ENCODE results near the gene EHD1.
A peak's percentile ranks its signal among the peaks of the same experiment; 100 is the strongest.

EHD1 gene

DNA sequence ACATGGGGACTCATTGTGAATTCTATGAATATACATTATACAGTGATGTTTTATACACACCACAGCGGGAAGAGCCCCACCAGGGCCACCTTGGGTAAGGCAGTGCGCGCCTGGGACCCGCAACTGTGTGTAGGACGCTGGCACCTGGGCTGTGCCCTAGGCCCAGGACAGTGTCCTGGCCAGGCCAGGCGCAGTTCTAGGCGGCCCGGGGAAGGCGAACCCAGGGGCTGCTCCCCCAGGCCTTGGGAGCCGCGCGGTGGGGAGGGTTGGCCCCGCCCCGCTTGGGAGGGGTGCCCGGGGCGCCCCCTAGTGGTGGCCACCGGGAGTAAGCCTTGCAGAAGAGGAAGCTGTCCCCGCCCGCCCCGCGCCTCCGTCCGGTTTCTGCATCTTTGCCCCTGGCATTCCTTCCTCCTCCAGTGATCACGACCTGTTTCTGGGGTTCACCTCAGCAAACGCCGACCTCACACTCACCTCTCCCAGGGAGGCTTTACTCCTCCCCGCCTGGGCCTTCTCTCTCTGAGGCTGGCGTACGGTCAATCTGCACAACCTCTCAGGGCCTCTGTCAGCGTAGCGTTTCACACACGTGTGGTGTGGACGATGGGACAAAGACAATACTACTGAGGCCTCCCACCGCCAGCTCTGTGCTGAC lies 9.5 kb upstream of the EHD1 start:
- H3K9me3 Mint-ChIP-seq, result no peaks in the 10 kb centered on the region
- ATAC-seq (peak; percentile 87), DNase-seq (ENCODE audit: low spot score in 2 of 2) (peak; percentile 93 to 94)
- H3K4me3 Mint-ChIP-seq, result peak overlapping the region; percentile 74
- H3K4me1 Mint-ChIP-seq, result peaks cover 40% of the 10 kb centered on the region
- H3K36me3 Mint-ChIP-seq, result peaks cover 6% of the 10 kb centered on the region
- H3K27ac Mint-ChIP-seq, result peak overlapping the region; percentile 65

GRCh38 chr11:64887234-64887756 lies 8.9 kb upstream of the EHD1 start:
- Mint-ChIP-seq H3K4me3 (peak overlapping the region; percentile 74), H3K27ac (no peak overlapping the region), H3K36me3 (peaks cover 5% of the 10 kb centered on the region), H3K4me1 (peaks cover 40% of the 10 kb centered on the region), H3K9me3 (no peaks in the 10 kb centered on the region)
- no peak for DNase-seq (ENCODE audit: low spot score in 2 of 2)
- ATAC-seq, result no peak

DNA sequence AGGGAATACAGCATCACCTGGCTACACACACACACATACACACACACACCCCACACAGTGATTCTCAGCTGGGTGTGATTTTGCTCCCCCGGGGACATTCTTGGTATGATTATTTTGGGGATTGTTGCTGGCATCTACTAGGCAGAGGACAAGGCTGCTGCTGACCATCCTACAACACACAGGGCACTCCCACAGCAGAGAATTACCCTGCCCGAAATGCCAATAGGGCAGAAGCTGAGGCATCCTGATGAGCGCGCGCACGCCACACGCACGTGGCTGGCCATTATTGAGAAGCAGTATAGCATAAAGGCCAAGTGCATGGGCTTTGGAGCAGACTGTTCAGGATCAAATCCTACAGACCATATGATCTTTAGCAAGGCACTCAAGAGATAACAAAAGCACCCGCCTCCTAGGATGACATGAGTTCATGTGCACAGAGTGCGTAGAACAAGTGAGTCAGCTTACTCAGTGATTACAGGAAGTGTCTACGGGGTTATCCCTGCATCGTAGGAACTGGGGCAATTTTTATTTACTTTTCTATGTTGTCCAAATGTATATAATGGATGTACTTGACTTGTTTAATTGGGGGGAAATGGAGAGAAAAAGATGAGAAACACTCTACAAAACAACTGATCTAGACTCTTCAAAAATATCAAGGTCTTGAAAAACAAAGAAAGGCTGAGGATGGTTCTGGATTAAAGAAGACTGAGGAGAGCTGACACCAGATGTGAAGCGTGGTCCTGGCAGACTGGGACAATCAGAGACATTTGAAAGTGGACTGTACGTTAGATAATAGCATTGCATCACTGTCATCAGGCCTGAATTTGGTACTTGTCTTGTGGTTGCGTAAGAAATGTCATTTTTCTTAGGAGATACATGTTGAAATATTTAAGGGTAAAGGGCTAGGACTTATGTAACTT lies 7.2 kb upstream of the EHD1 start:
- Mint-ChIP-seq H3K36me3 (no peaks in the 10 kb centered on the region), H3K4me3 (peak overlapping the region; percentile 37), H3K4me1 (peaks cover 51% of the 10 kb centered on the region), H3K9me3 (no peaks in the 10 kb centered on the region), H3K27ac (peak overlapping the region; percentile 58)
- DNase-seq (ENCODE audit: low spot score in 2 of 2) (no peak), ATAC-seq (peak; percentile 82)

- H3K36me3 Mint-ChIP-seq, result peaks cover 7% of the 10 kb centered on the region
- DNase-seq (ENCODE audit: low spot score in 2 of 2) (no peak), ATAC-seq (no peak)
- peak overlapping the region; percentile 90 for H3K27ac Mint-ChIP-seq
- H3K4me3 Mint-ChIP-seq, result no peak overlapping the region
- H3K4me1 Mint-ChIP-seq, result peaks cover 67% of the 10 kb centered on the region
- no peaks in the 10 kb centered on the region for H3K9me3 Mint-ChIP-seq
Measured at GRCh38 chr11:64884019-64884418, 5.6 kb upstream of the EHD1 start.

DNA sequence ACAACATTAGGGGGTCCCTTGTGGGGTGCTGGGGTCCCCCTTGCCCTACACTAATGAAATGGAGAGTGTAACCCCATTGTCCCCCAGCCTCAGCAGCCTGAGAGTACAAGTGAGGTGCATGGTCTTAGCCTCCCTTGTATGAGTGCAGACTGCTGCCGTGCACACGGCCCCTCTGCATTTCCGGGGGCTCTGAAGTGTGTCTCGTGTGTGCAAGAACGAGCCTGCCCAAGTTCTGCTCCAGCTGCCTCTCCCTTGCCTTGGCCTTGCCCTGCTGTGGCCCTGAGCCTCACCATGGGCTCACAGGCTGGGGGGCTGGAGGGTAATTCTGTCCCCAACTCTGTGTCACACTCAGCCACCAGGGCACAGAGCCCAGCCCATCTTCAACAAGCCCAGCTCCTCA lies 5.2 kb upstream of the EHD1 start:
- Mint-ChIP-seq H3K27ac (peak overlapping the region; percentile 90), H3K36me3 (peaks cover 11% of the 10 kb centered on the region), H3K9me3 (no peaks in the 10 kb centered on the region), H3K4me3 (no peak overlapping the region), H3K4me1 (peaks cover 70% of the 10 kb centered on the region)
- no peak for DNase-seq (ENCODE audit: low spot score in 2 of 2)
- ATAC-seq, result no peak

DNA sequence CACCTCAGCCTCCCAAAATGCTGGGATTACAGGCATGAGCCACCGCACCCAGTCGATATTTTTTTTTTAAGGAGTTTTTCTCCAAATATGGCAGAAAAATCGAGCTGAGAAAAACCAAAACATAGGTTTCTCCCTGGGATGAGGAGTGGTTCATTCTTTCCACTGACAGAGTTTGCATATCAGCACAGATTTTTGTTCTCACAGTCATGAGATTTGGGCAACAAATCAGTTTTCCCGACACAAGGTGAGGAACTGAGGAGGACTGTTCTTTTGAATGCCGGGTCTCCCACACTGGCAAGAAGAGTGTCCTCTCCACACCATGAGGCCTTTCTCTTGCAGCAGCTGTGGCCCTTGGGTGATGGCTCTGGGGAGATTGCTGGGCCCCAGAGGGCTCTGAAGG lies 3.8 kb upstream of the EHD1 start:
- no peak overlapping the region for H3K27ac Mint-ChIP-seq
- DNase-seq (ENCODE audit: low spot score in 2 of 2) (no peak), ATAC-seq (no peak)
- H3K9me3 Mint-ChIP-seq, result no peaks in the 10 kb centered on the region
- peaks cover 25% of the 10 kb centered on the region for H3K36me3 Mint-ChIP-seq
- no peak overlapping the region for H3K4me3 Mint-ChIP-seq
- peaks cover 63% of the 10 kb centered on the region for H3K4me1 Mint-ChIP-seq

DNA sequence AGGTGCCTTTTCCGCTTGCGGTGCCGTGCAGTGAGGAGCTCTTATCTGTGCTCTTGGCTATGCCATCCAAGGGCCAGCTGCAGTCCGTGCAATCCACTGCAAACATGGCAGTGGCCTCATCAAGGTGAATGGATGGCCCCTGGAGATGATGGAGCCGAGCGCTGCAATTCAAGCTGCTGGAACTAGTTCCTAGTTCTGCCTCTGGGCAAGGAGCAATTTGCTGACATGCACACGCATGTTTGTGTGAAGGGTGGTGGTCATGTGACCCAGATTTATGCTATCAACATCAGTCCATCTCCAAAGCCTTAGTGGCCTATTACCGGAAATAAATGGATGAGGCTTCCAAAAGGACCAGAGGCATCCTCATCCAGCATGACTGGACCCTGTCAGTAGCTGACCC lies 3.1 kb upstream of the EHD1 start:
- ATAC-seq, result no peak
- peak overlapping the region; percentile 95 for H3K4me3 Mint-ChIP-seq
- H3K36me3 Mint-ChIP-seq, result peaks cover 32% of the 10 kb centered on the region
- peak overlapping the region; percentile 92 for H3K27ac Mint-ChIP-seq
- peaks cover 69% of the 10 kb centered on the region for H3K4me1 Mint-ChIP-seq
- no peaks in the 10 kb centered on the region for H3K9me3 Mint-ChIP-seq
- DNase-seq (ENCODE audit: low spot score in 2 of 2), result no peak

DNA sequence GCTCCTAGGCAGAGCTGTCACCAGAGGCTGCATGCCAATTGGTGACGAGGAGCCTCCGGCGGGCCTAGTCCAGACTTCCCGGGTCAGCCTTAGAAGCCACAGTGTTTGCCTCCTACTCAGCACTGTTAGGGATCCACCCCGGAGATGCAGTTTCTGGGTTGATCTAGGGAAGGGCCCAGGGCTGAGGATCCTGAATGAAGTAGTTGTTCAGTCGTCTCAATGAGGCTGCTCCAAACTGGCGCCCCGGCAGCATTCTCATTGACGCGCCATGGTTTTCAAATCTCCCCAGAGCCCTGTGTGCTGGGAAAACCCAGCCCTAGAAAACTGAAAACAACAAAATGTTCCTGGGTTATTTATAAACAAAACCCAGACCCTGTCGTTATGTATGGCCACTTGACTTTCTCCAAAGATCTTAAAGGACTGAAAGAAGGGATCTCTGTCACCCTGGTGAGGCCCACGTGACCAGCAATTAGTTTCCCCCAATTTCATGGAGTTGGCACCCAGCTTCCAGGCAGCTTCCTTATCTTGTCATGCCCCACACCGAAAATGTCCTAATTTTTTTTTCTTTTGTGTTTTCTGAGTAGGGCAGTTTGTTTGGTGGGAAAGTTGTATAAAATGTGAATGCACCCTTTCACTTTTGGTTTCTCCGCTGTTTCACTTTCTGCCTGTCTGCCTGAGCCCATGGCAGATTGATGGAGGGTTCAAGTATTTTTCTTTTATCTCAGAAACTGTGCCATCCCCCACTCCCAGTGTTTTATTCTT lies 2.0 kb upstream of the EHD1 start:
- H3K9me3 Mint-ChIP-seq, result no peaks in the 10 kb centered on the region
- DNase-seq (ENCODE audit: low spot score in 2 of 2) (no peak), ATAC-seq (no peak)
- peaks cover 43% of the 10 kb centered on the region for H3K36me3 Mint-ChIP-seq
- peak overlapping the region; percentile 95 for H3K4me3 Mint-ChIP-seq
- peaks cover 70% of the 10 kb centered on the region for H3K4me1 Mint-ChIP-seq
- peak overlapping the region; percentile 92 for H3K27ac Mint-ChIP-seq

GRCh38 chr11:64879244-64879900 lies 951 bp upstream of the EHD1 start:
- Mint-ChIP-seq H3K36me3 (peaks cover 53% of the 10 kb centered on the region), H3K9me3 (no peaks in the 10 kb centered on the region), H3K4me1 (peaks cover 72% of the 10 kb centered on the region), H3K4me3 (peak overlapping the region; percentile 95), H3K27ac (peak overlapping the region; percentile 92)
- ATAC-seq (no peak), DNase-seq (ENCODE audit: low spot score in 2 of 2) (no peak)

GRCh38 chr11:64878223-64878493 lies 263 bp downstream of the EHD1 start:
- peaks cover 72% of the 10 kb centered on the region for H3K4me1 Mint-ChIP-seq
- peak overlapping the region; percentile 95 for H3K4me3 Mint-ChIP-seq
- ATAC-seq (peak; percentile 41), DNase-seq (ENCODE audit: low spot score in 2 of 2) (no peak)
- no peaks in the 10 kb centered on the region for H3K9me3 Mint-ChIP-seq
- H3K27ac Mint-ChIP-seq, result peak overlapping the region; percentile 92
- H3K36me3 Mint-ChIP-seq, result peaks cover 65% of the 10 kb centered on the region

DNA sequence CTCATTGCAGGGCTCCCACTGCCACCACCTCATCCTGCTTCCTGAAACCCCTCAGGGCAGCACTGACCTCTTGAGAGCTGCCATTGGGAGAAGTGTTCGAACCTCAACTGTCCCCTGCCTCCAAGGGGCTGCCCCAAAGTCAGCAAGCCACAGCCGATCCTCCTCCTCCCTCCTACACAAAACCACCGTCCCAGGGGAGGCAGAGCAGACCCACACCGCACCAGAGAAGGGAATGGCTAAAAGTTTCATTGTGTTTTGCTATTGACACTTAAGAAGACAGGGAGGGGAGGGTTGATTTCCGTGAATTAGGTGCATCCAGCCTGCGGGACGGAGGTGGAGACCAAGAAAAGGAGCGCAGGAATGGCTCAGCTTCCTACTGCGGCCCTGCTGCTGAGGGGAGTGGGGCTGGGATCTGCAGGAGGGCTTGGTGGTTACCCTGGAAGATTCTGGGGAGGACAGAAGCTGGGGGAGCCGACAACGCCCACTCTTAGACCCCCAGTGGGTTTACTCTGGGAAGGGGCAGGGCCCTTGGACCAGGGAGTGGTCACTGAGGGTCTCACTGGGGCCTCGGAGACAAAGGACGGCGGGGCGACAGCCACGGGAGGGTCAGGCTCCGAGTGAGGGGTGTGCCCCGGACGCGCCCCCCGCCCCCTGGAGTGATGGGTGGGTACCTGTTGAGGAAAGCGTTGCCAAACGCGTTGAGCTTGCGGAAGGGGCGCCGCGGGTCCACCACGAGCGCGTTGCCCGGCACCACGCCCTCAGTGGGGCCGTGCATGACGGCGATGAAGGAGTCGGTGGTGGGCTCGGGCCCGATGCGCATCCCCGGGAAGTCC lies 815 bp downstream of the EHD1 start:
- Mint-ChIP-seq H3K4me3 (peak overlapping the region; percentile 95), H3K9me3 (no peaks in the 10 kb centered on the region), H3K36me3 (peaks cover 71% of the 10 kb centered on the region), H3K27ac (peak overlapping the region; percentile 92), H3K4me1 (peaks cover 77% of the 10 kb centered on the region)
- DNase-seq (ENCODE audit: low spot score in 2 of 2), result no peak
- peak; percentile 17 for ATAC-seq

DNA sequence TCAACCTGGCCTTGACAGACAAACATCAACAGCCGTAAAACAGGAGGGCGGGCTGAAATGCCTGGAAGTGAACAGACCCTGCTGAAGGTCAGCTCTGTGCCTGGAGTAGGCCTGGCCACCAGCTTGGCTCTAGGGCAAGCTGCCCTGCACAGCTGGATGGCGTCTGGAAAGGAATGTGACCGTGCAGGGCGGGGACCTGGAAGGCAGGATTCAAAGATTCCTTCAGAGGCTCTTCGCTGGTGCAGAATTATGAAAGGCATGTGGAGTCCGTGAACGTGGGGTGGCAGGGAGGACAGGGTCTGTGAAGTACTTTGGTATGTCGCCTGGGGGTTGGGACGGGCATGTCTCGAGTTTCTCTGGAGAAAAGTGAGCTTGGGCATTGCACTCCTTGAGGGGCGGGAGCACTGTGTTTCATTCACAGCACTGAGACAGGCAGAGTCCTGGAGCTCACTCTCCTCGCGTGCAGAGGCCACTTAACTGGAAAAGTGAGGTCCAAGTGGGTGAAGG lies 1.5 kb downstream of the EHD1 start:
- Mint-ChIP-seq H3K36me3 (peaks cover 78% of the 10 kb centered on the region), H3K9me3 (no peaks in the 10 kb centered on the region), H3K27ac (peak overlapping the region; percentile 92), H3K4me1 (peaks cover 83% of the 10 kb centered on the region), H3K4me3 (peak overlapping the region; percentile 95)
- DNase-seq (ENCODE audit: low spot score in 2 of 2), result no peak
- ATAC-seq, result no peak

DNA sequence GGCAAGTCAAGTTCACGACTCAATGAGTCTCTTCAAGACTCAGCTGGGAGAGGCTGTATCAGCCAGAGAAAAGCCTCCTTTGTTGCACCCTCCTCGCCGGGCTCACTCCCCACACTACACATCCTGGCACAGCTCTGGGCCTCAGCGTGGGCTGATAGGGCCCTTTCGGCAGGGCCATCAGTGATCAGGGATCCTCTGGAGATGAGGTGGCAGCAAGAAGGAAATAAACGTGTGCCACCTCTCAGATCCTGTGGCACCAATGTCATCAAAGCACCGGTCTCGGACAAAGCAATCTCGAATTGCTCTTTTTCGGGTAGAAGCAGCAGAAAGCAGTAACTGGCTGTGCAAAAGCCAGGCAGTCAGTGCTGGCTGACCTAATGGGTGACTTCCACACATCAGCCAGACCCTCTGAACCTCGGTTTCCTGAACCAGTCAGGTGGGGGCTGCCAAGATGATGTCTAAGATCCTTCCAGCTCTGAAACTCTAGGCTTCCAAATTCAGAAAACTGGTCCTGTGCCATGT lies 2.1 kb downstream of the EHD1 start:
- H3K9me3 Mint-ChIP-seq, result no peaks in the 10 kb centered on the region
- H3K36me3 Mint-ChIP-seq, result peaks cover 84% of the 10 kb centered on the region
- peak overlapping the region; percentile 92 for H3K27ac Mint-ChIP-seq
- DNase-seq (ENCODE audit: low spot score in 2 of 2), result no peak
- H3K4me1 Mint-ChIP-seq, result peaks cover 85% of the 10 kb centered on the region
- peak; percentile 47 for ATAC-seq
- H3K4me3 Mint-ChIP-seq, result peak overlapping the region; percentile 95
